ENCODE data around the gene ABCG4. TPM values are rescaled to one million over a fixed set of nuclear protein-coding genes. Genes with fewer than 3 reads are reported as not detected.
"Not testable (repeated sequence)": the region's sequence is repeated elsewhere in the genome, so short reads cannot be mapped to it uniquely, and the experiment has no call there.

The ABCG4 gene
- total and polyA plus RNA-seq, 2 experiments from 2014 or later: 0.58 to 1.0 TPM

- not testable (repeated sequence) for H3F3A ChIP-seq (replicated peaks; ENCODE audit: low read depth); H3K27ac ChIP-seq (ENCODE audit: low read depth); H2AFZ ChIP-seq; H3K36me3 ChIP-seq (ENCODE audit: insufficient read depth); H3K4me3 Mint-ChIP-seq; H3K9me2 ChIP-seq (ENCODE audit: insufficient read depth); H3K79me2 ChIP-seq (replicated peaks; ENCODE audit: insufficient read depth); H3K4me2 ChIP-seq; H3K9me3 Mint-ChIP-seq; H4K20me1 ChIP-seq (replicated peaks; ENCODE audit: insufficient read depth); H3K36me3 Mint-ChIP-seq (ENCODE audit: low read depth); H3K27ac Mint-ChIP-seq; H3K27me3 ChIP-seq (ENCODE audit: insufficient read depth); H3K27me3 Mint-ChIP-seq (ENCODE audit: insufficient read depth, low read depth, poor library complexity); DNase-seq (ENCODE audit: low spot score); H3K4me3 ChIP-seq; ATAC-seq
- H3K4me1 Mint-ChIP-seq: peaks cover 20% of the 10 kb centered on the region
- H3K4me1 ChIP-seq (ENCODE audit: insufficient read depth): peaks cover 11% of the 10 kb centered on the region
Measured at GRCh38 chr11:119201236-119201635, 52.4 kb downstream of the ABCG4 start.

DNA sequence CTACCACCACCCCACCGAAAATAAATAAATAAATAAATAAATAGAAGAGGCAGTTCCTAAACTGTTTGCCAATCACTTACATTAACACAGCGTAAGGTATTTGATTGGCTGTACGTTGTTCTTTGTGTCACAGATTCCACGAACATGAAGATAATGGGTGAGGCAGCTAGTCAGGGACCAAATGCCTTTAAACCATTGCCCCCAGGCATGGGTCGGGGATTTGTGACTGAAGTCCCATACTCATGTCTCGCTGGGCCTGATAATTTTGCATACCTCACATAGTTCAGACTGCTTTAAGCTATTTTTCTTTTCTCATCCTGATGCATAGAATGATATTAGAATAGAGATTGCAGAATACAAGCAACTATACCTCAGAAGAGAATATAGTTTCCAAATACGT lies 53.7 kb downstream of the ABCG4 start:
- DNase-seq (ENCODE audit: low spot score): no peak
- H3K27ac ChIP-seq (ENCODE audit: low read depth): no peak overlapping the region
- H3K4me2 ChIP-seq: no peak overlapping the region
- no peaks in the 10 kb centered on the region for H3K27me3 ChIP-seq (ENCODE audit: insufficient read depth)
- no peaks in the 10 kb centered on the region for H3K9me2 ChIP-seq (ENCODE audit: insufficient read depth)
- peaks cover 9% of the 10 kb centered on the region for H3K79me2 ChIP-seq (replicated peaks; ENCODE audit: insufficient read depth)
- Mint-ChIP-seq H3K9me3 (peaks cover 2% of the 10 kb centered on the region; the same call in 1 of the 3 replicates), H3K36me3 (ENCODE audit: low read depth) (no peaks in the 10 kb centered on the region), H3K27me3 (ENCODE audit: insufficient read depth, low read depth, poor library complexity) (peaks cover 5% of the 10 kb centered on the region), H3K27ac (no peak overlapping the region), H3K4me3 (no peak overlapping the region), H3K4me1 (peaks cover 14% of the 10 kb centered on the region)
- peaks cover 14% of the 10 kb centered on the region for H3K4me1 ChIP-seq (ENCODE audit: insufficient read depth)
- H3K4me3 ChIP-seq: no peak overlapping the region
- TF ChIP-seq ZNF114 (CRISPR knock-in tag; IDR thresholded peaks at IDR 0.05) (no peak), EZH2 (IDR thresholded peaks at IDR 0.05; ENCODE audit: low read depth, unreplicated experiment) (no peak), JUNB (IDR thresholded peaks at IDR 0.05; ENCODE audit: unreplicated experiment) (no peak), STAT1 (IDR thresholded peaks at IDR 0.05; ENCODE audit: unreplicated experiment) (no peak), CREB1 (CRISPR knock-in tag; IDR thresholded peaks at IDR 0.05; ENCODE audit: low read depth) (no peak), POLR2AphosphoS5 (IDR thresholded peaks at IDR 0.05; ENCODE audit: low read depth) (no peak), ZNF331 (CRISPR knock-in tag; IDR thresholded peaks at IDR 0.05; ENCODE audit: low read depth) (no peak), CTCF (conservative IDR thresholded peaks at IDR 0.05; ENCODE audit: low read depth in 2 of 2) (no peak), ZNF462 (CRISPR knock-in tag; IDR thresholded peaks at IDR 0.05) (no peak), ETS1 (IDR thresholded peaks at IDR 0.05) (no peak), NANOG (IDR thresholded peaks at IDR 0.05; ENCODE audit: borderline replicate concordance) (no peak)
- no peaks in the 10 kb centered on the region for H3K36me3 ChIP-seq (ENCODE audit: insufficient read depth)
- 0 out of 2 replicates have a peak, but pooled peaks cover under 1% of the 10 kb centered on the region for H4K20me1 ChIP-seq (replicated peaks; ENCODE audit: insufficient read depth)
- peaks cover 10% of the 10 kb centered on the region for H3F3A ChIP-seq (replicated peaks; ENCODE audit: low read depth)
- H2AFZ ChIP-seq: no peak overlapping the region
- ATAC-seq: no peak

Data from GM23338 (cell line).